Neural progenitor cell (in vitro differentiated cells): Measurements from ENCODE around the gene MPL. TPM values are rescaled to one million over a fixed set of nuclear protein-coding genes. Genes with fewer than 3 reads are reported as not detected.
A peak's percentile ranks its signal among the peaks of the same experiment; 100 is the strongest.

ENCODE experiments used
- DNase-seq: peaks from one replicate; pipeline ENCODE4 v3.0.0-alpha.2; 2016; ENCODE audit warnings: low spot score
- H2AFZ ChIP-seq: fragments of 200-600 bp; sonication (generic); replicated peaks from 2 replicates; pipeline ENCODE4 v1.6.1; 2016; ENCODE audit warnings: antibody characterized with exemption
- H3F3A ChIP-seq: fragments of 200-600 bp; sonication (generic); 2 replicates; pipeline ENCODE4 v1.6.1; 2016; ENCODE audit warnings: antibody characterized with exemption, low read depth
- H3K27ac ChIP-seq: fragments of 200-600 bp; sonication (generic); 2 replicates; pipeline ENCODE4 v1.5.1; 2016; ENCODE audit warnings: mild to moderate bottlenecking
- H3K27me3 ChIP-seq: fragments of 200-600 bp; sonication (generic); 2 replicates; pipeline ENCODE4 v1.6.1; 2016; ENCODE audit warnings: mild to moderate bottlenecking, moderate library complexity
- H3K36me3 ChIP-seq: fragments of 200-600 bp; sonication (generic); 2 replicates; pipeline ENCODE4 v1.5.1; 2016
- H3K4me1 ChIP-seq: fragments of 200-600 bp; sonication (generic); 2 replicates; pipeline ENCODE4 v1.6.1; 2016; ENCODE audit warnings: mixed run types
- H3K4me2 ChIP-seq: fragments of 200-600 bp; sonication (generic); 2 replicates; pipeline ENCODE4 v1.6.1; 2016
- H3K4me3 ChIP-seq: fragments of 200-600 bp; sonication (generic); 2 replicates; pipeline ENCODE4 v1.5.1; 2016
- H3K79me2 ChIP-seq: fragments of 200-600 bp; sonication (generic); 2 replicates; pipeline ENCODE4 v1.6.1; 2016; ENCODE audit warnings: low read depth
- H3K9ac ChIP-seq: fragments of 200-600 bp; sonication (generic); 2 replicates; pipeline ENCODE4 v1.6.1; 2016
- H3K9me3 ChIP-seq: fragments of 200-600 bp; sonication (generic); 2 replicates; pipeline ENCODE4 v1.5.1; 2016; ENCODE audit warnings: low read depth
- H4K20me1 ChIP-seq: fragments of 200-600 bp; sonication (generic); 2 replicates; pipeline ENCODE4 v1.6.1; 2016; ENCODE audit warnings: low read depth
- H3K27ac Mint-ChIP-seq: 3 replicates; pipeline ENCODE4 v1.8.0; 2021; ENCODE audit warnings: mixed read lengths
- H3K27me3 Mint-ChIP-seq: 2 replicates; pipeline ENCODE4 v1.8.0; 2022; ENCODE audit warnings: low read depth, mild to moderate bottlenecking, inconsistent platforms, moderate library complexity, mixed read lengths; ENCODE audit not compliant: insufficient read depth
- H3K36me3 Mint-ChIP-seq: 3 replicates; pipeline ENCODE4 v1.8.0; 2021; ENCODE audit warnings: mixed read lengths
- H3K4me1 Mint-ChIP-seq: 3 replicates; pipeline ENCODE4 v1.8.0; 2021; ENCODE audit warnings: mixed read lengths
- H3K4me3 Mint-ChIP-seq: 3 replicates; pipeline ENCODE4 v1.8.0; 2021; ENCODE audit warnings: mild to moderate bottlenecking, moderate library complexity, mixed read lengths
- H3K9me3 Mint-ChIP-seq: 3 replicates; pipeline ENCODE4 v1.8.0; 2020; ENCODE audit warnings: mixed read lengths
- CTCF ChIP-seq: fragments of 200-600 bp; sonication (generic); IDR thresholded peaks from 2 replicates; pipeline ENCODE4 v1.5.1; 2017; ENCODE audit warnings: antibody characterized with exemption, mild to moderate bottlenecking
- EZH2 ChIP-seq: fragments of 200-600 bp; sonication (generic); IDR thresholded peaks from 2 replicates; pipeline ENCODE4 v1.6.1; 2017; ENCODE audit warnings: antibody characterized with exemption, mild to moderate bottlenecking, moderate library complexity
- EZH2phosphoT487 ChIP-seq: fragments of 200-600 bp; sonication (generic); IDR thresholded peaks from 2 replicates; pipeline ENCODE4 v1.6.1; 2017; ENCODE audit warnings: antibody characterized with exemption
- total RNA-seq: library from RNA; depleted of rRNA; stranded (reverse); fragments of >200 nt; gene quantifications from 2 replicates; pipeline ENCODE4 v1.2.3, GENCODE V29; 2015; ENCODE audit warnings: low replicate concordance

The MPL gene
- total RNA-seq, 1 donor from 2014 or later = not detected

GRCh38 chr1:43292216-43292615 is 45.4 kb upstream of the MPL start:
- H2AFZ ChIP-seq = no peak overlapping the region
- no peaks in the 10 kb centered on the region for H4K20me1 ChIP-seq
- no peaks in the 10 kb centered on the region for H3K27me3 ChIP-seq
- Mint-ChIP-seq H3K27ac (no peak overlapping the region), H3K27me3 (peaks cover 5% of the 10 kb centered on the region), H3K4me3 (no peak overlapping the region), H3K36me3 (no peaks in the 10 kb centered on the region), H3K4me1 (peaks cover 17% of the 10 kb centered on the region), H3K9me3 (no peaks in the 10 kb centered on the region)
- no peak overlapping the region for H3K4me2 ChIP-seq
- peaks cover 20% of the 10 kb centered on the region for H3F3A ChIP-seq
- H3K27ac ChIP-seq = no peak overlapping the region
- H3K4me1 ChIP-seq = peaks cover 35% of the 10 kb centered on the region
- DNase-seq = no peak
- H3K36me3 ChIP-seq = no peaks in the 10 kb centered on the region
- TF ChIP-seq CTCF (no peak), EZH2phosphoT487 (no peak), EZH2 (no peak)
- no peak overlapping the region for H3K4me3 ChIP-seq
- no peaks in the 10 kb centered on the region for H3K79me2 ChIP-seq
- no peak overlapping the region for H3K9ac ChIP-seq
- no peaks in the 10 kb centered on the region for H3K9me3 ChIP-seq

GRCh38 chr1:43292679-43293078 is 44.9 kb upstream of the MPL start:
- Mint-ChIP-seq H3K36me3 (no peaks in the 10 kb centered on the region), H3K27ac (no peak overlapping the region), H3K9me3 (no peaks in the 10 kb centered on the region), H3K27me3 (peaks cover 5% of the 10 kb centered on the region), H3K4me1 (peaks cover 17% of the 10 kb centered on the region), H3K4me3 (no peak overlapping the region)
- H2AFZ ChIP-seq = no peak overlapping the region
- no peaks in the 10 kb centered on the region for H3K9me3 ChIP-seq
- TF ChIP-seq EZH2phosphoT487 = no peak
- no peak for TF ChIP-seq EZH2
- TF ChIP-seq CTCF = no peak
- no peak overlapping the region for H3K4me3 ChIP-seq
- peaks cover 20% of the 10 kb centered on the region for H3F3A ChIP-seq
- no peak for DNase-seq
- no peak overlapping the region for H3K9ac ChIP-seq
- H3K27ac ChIP-seq = no peak overlapping the region
- H3K79me2 ChIP-seq = no peaks in the 10 kb centered on the region
- no peaks in the 10 kb centered on the region for H3K36me3 ChIP-seq
- no peaks in the 10 kb centered on the region for H3K27me3 ChIP-seq
- H3K4me1 ChIP-seq = peaks cover 39% of the 10 kb centered on the region
- H4K20me1 ChIP-seq = no peaks in the 10 kb centered on the region
- H3K4me2 ChIP-seq = no peak overlapping the region

- peaks cover 17% of the 10 kb centered on the region for H3K4me1 Mint-ChIP-seq
- H3K9me3 Mint-ChIP-seq = no peaks in the 10 kb centered on the region
- Histone ChIP-seq H3K27me3 (no peaks in the 10 kb centered on the region), H2AFZ (no peak overlapping the region), H3K4me2 (no peak overlapping the region), H3K27ac (no peak overlapping the region), H3K4me1 (peaks cover 39% of the 10 kb centered on the region), H3K4me3 (no peak overlapping the region), H3F3A (peaks cover 20% of the 10 kb centered on the region), H3K9me3 (no peaks in the 10 kb centered on the region), H4K20me1 (no peaks in the 10 kb centered on the region), H3K9ac (no peak overlapping the region), H3K36me3 (no peaks in the 10 kb centered on the region), H3K79me2 (no peaks in the 10 kb centered on the region)
- TF ChIP-seq EZH2 = no peak
- no peak for TF ChIP-seq CTCF
- no peak for TF ChIP-seq EZH2phosphoT487
- H3K27me3 Mint-ChIP-seq = peaks cover 5% of the 10 kb centered on the region
- H3K36me3 Mint-ChIP-seq = no peaks in the 10 kb centered on the region
- DNase-seq = no peak
- peak overlapping the region; percentile 89 for H3K27ac Mint-ChIP-seq
- H3K4me3 Mint-ChIP-seq = no peak overlapping the region
These were observed 44.4 kb upstream of the MPL start for GRCh38 chr1:43293176-43293575.
